ENCODE data around the gene ZCCHC17.

- TF ChIP-seq CTCF (IDR thresholded peaks at IDR 0.05): no peak
- TF ChIP-seq EP300 (IDR thresholded peaks at IDR 0.05): no peak
- TF ChIP-seq POLR2AphosphoS5 (IDR thresholded peaks at IDR 0.05): no peak
- no peak for TF ChIP-seq POLR2A (IDR thresholded peaks at IDR 0.05)
These were observed 101.4 kb downstream of the ZCCHC17 start for GRCh38 chr1:31398246-31398645.
